ENCODE results near the gene DLGAP1. TPM values are rescaled to one million over a fixed set of nuclear protein-coding genes. Genes with fewer than 3 reads are reported as not detected.

DLGAP1 gene
- total and polyA plus RNA-seq, 10 of the 15 experiments (the other 5 are each of a cell fraction or from before 2014, with no cell fraction given) = 0.23 to 27.6 (median 1.9) TPM

- in situ Hi-C loops (cut with MboI) (no loop called here), intact Hi-C loops (cut with micrococcal nuclease; ENCODE audit: unreplicated experiment) (no loop called here)
- Histone ChIP-seq H3K27ac (ENCODE audit: control insufficient read depth, insufficient read depth) (no peak overlapping the region), H3K36me3 (ENCODE audit: control insufficient read depth in 2 of 2, insufficient read depth in 2 of 2, low read length in 1 of 2) (no peaks in the 10 kb centered on the region; a peak in 1 of 4 replicates), H3K4me1 (ENCODE audit: control insufficient read depth, insufficient read depth, low read length) (no peaks in the 10 kb centered on the region), H3K4me3 (no peak overlapping the region), H3K9me3 (replicated peaks; ENCODE audit: control insufficient read depth, insufficient read depth, low read length) (no peaks in the 10 kb centered on the region), H2AFZ (ENCODE audit: control insufficient read depth, low read depth, low read length) (no peak overlapping the region), H3K27me3 (replicated peaks in 1 of 2; ENCODE audit: control insufficient read depth in 2 of 2, insufficient read depth in 2 of 2, low read length in 1 of 2) (no peaks in the 10 kb centered on the region), H4K20me1 (ENCODE audit: control insufficient read depth, insufficient read depth) (no peaks in the 10 kb centered on the region), H3K4me2 (ENCODE audit: control insufficient read depth, insufficient read depth) (no peak overlapping the region), H3K9ac (ENCODE audit: control insufficient read depth, insufficient read depth, low read length) (no peak overlapping the region), H3K79me2 (ENCODE audit: control insufficient read depth, insufficient read depth, low read length) (no peaks in the 10 kb centered on the region)
- no peak for ATAC-seq
- BruUV-seq (replicated peaks) = no TSS peak
- TF ChIP-seq PKNOX1 (IDR thresholded peaks at IDR 0.05) = no peak
- TF ChIP-seq GATAD2B (conservative IDR thresholded peaks at IDR 0.05; ENCODE audit: low read depth) = no peak
- no peak for TF ChIP-seq RBBP5 (conservative IDR thresholded peaks at IDR 0.05)
- no peak for TF ChIP-seq ZBED1 (IDR thresholded peaks at IDR 0.05; ENCODE audit: borderline replicate concordance)
- TF ChIP-seq NFYA (IDR thresholded peaks at IDR 0.05; ENCODE audit: borderline replicate concordance, low read depth, low read length) = no peak
- no peak for TF ChIP-seq BCL11A (IDR thresholded peaks at IDR 0.05; ENCODE audit: low read depth, low read length)
- TF ChIP-seq NKRF (conservative IDR thresholded peaks at IDR 0.05) = no peak
- no peak for TF ChIP-seq POLR2AphosphoS5 (IDR thresholded peaks at IDR 0.05; ENCODE audit: low read length)
- no peak for TF ChIP-seq SIX5 (IDR thresholded peaks at IDR 0.05; ENCODE audit: low read depth, low read length, severe bottlenecking)
- no peak for TF ChIP-seq E2F8 (IDR thresholded peaks at IDR 0.05; ENCODE audit: low read depth, partially characterized antibody)
- TF ChIP-seq STAT1 (conservative IDR thresholded peaks at IDR 0.05) = no peak
- ChIA-PET RAD21 (ENCODE audit: unreplicated experiment) (no interaction called here), SMC1A (ENCODE audit: uncharacterized antibody, unreplicated experiment) (interaction anchor here (0.7 to 2.3 kb wide), 3 partner anchors 10 to 1124 kb away, joined by 3 to 6 read pairs (median 4); no protein-coding TSS in a partner anchor), CTCF (interaction anchor here (0.6 to 1.4 kb wide), 3 partner anchors 10 to 89 kb away, joined by 3 to 6 read pairs (median 3); no protein-coding TSS in a partner anchor), POLR2A (no interaction called here)
- FAIRE-seq = no peak
- 57% methylated on average over 3 of the region's 3 CpGs for WGBS (ENCODE audit: insufficient coverage, insufficient replicate concordance, low lambda C conversion rate, missing lambda C conversion rate)
- DNase-seq (ENCODE audit: low read depth, low spot score) = no peak
Observed at GRCh38 chr18:3683483-3683882, 771.6 kb downstream of the DLGAP1 start.
